A673 (cell line): Measurements from ENCODE around the gene GOLGA3. TPM values are rescaled to one million over a fixed set of nuclear protein-coding genes. Genes with fewer than 3 reads are reported as not detected.
"Not testable (repeated sequence)": the region's sequence is repeated elsewhere in the genome, so short reads cannot be mapped to it uniquely, and the experiment has no call there.

ENCODE experiments used
- BruUV-seq: library from RNA; stranded (reverse); fragments of 400-500 nt; replicated peaks from 2 replicates; lab custom pipeline; 2021; lab: Mats Ljungman, UMichigan
- CTCF ChIA-PET: fragments of 300-600 bp; sonication (Branson Sonifier 250); formaldehyde crosslinking; loops from one replicate; lab custom pipeline; 2022; ENCODE audit warnings: antibody characterized with exemption; lab: Charles Lee
- POLR2A ChIA-PET: fragments of 300-600 bp; sonication (Branson Sonifier 250); formaldehyde crosslinking; loops from one replicate; lab custom pipeline; 2022; ENCODE audit warnings: antibody characterized with exemption; ENCODE audit not compliant: low non-redundant PET; lab: Charles Lee
- DNase-seq: peaks from one replicate; pipeline ENCODE4 v3.0.0-alpha.2; 2015; ENCODE audit warnings: low spot score
- H3K27ac ChIP-seq: fragments of 200-600 bp; sonication (generic); 2 replicates; pipeline ENCODE4 v1.5.1; 2016; ENCODE audit warnings: mixed run types, low read depth, mild to moderate bottlenecking, mixed read lengths, antibody characterized with exemption, low read length; ENCODE audit not compliant: poor library complexity, severe bottlenecking
- H3K27me3 ChIP-seq: fragments of 200-600 bp; sonication (generic); replicated peaks from 2 replicates; pipeline ENCODE4 v1.6.1; 2017; ENCODE audit warnings: mixed run types, low read depth, mild to moderate bottlenecking, mixed read lengths, antibody characterized with exemption, low read length; ENCODE audit not compliant: insufficient read depth, poor library complexity
- H3K36me3 ChIP-seq: fragments of 200-600 bp; sonication (generic); 2 replicates; pipeline ENCODE4 v1.6.1; 2016; ENCODE audit warnings: mixed run types, mild to moderate bottlenecking, mixed read lengths, antibody characterized with exemption, low read length; ENCODE audit not compliant: insufficient read depth, poor library complexity, severe bottlenecking
- H3K4me1 ChIP-seq: fragments of 200-600 bp; sonication (generic); 2 replicates; pipeline ENCODE4 v1.6.1; 2017; ENCODE audit warnings: mixed run types, mild to moderate bottlenecking, mixed read lengths, antibody characterized with exemption, low read length; ENCODE audit not compliant: insufficient read depth, poor library complexity, severe bottlenecking
- H3K4me3 ChIP-seq: fragments of 200-600 bp; sonication (generic); 2 replicates; pipeline ENCODE4 v1.5.1; 2016; ENCODE audit warnings: low read depth, mixed run types, mild to moderate bottlenecking, mixed read lengths, low read length; ENCODE audit not compliant: poor library complexity, severe bottlenecking
- H3K9me3 ChIP-seq: fragments of 200-600 bp; sonication (generic); 2 replicates; pipeline ENCODE4 v1.6.1; 2016; ENCODE audit warnings: mixed run types, low read depth, mild to moderate bottlenecking, mixed read lengths, antibody characterized with exemption, low read length; ENCODE audit not compliant: poor library complexity, severe bottlenecking
- EZH2 ChIP-seq: fragments of 200-600 bp; sonication (generic); IDR thresholded peaks from 2 replicates; pipeline ENCODE4 v1.6.1; 2017; ENCODE audit warnings: borderline replicate concordance, low read depth, mild to moderate bottlenecking, mixed read lengths, antibody characterized with exemption, low read length; ENCODE audit not compliant: poor library complexity, severe bottlenecking
- intact Hi-C: fragments of 100-400 bp; cut with micrococcal nuclease; formaldehyde crosslinking; loops from one replicate; pipeline ENCODE4 v1.10.0; 2022; ENCODE audit not compliant: unreplicated experiment
- total RNA-seq: library from RNA; stranded (reverse); gene quantifications from 2 replicates; pipeline ENCODE4 v1.2.3, GENCODE V29; 2021
- TF ChIP-seq, protein P1 (sequence below): fragments of 300-800, 200-600 bp; sonication (generic); conservative IDR thresholded peaks from 2 replicates; pipeline ENCODE4 v1.5.1; 2017; ENCODE audit warnings: low read depth, mild to moderate bottlenecking, antibody characterized with exemption, low read length, moderate library complexity, mixed read lengths

Gene GOLGA3
- total RNA-seq, 1 experiment from 2014 or later, result 58.4 TPM

DNA sequence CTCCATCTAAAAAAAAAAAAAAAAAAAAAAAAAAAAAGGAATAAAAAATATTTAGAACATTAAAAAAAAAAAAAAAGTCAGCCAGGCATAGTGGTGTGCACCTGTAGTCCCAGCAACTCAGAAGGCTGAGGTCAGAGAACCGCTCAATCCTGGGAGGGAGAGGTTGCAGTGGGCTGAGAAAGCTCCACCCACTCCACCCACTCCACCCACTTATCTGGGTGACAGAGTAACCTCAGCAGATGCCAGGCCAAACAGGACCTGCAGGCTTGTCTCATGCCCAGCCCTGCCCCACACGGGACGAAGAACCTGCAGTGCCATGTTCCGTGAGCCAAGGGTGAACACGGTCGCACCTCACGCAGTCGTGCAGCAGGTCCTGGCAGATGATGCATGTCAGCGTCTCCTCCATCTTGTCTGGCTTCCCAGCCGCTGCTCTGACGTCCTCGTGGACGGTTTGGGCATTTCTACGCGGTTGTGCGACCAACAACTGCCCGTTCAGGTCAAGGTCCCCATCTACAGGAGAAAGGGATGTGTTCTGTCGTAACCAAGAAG lies 30.1 kb upstream of the GOLGA3 start:
- Histone ChIP-seq H3K27me3 (no peaks in the 10 kb centered on the region), H3K4me1 (no peaks in the 10 kb centered on the region), H3K27ac (no peak overlapping the region), H3K9me3 (no peaks in the 10 kb centered on the region), H3K4me3 (no peak overlapping the region), H3K36me3 (peaks cover 24% of the 10 kb centered on the region)
- intact Hi-C loops, result no loop called here
- DNase-seq, result no peak
- no peak for TF ChIP-seq EZH2
- TF ChIP-seq, protein P1, sequence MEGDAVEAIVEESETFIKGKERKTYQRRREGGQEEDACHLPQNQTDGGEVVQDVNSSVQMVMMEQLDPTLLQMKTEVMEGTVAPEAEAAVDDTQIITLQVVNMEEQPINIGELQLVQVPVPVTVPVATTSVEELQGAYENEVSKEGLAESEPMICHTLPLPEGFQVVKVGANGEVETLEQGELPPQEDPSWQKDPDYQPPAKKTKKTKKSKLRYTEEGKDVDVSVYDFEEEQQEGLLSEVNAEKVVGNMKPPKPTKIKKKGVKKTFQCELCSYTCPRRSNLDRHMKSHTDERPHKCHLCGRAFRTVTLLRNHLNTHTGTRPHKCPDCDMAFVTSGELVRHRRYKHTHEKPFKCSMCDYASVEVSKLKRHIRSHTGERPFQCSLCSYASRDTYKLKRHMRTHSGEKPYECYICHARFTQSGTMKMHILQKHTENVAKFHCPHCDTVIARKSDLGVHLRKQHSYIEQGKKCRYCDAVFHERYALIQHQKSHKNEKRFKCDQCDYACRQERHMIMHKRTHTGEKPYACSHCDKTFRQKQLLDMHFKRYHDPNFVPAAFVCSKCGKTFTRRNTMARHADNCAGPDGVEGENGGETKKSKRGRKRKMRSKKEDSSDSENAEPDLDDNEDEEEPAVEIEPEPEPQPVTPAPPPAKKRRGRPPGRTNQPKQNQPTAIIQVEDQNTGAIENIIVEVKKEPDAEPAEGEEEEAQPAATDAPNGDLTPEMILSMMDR, result no peak
- ChIA-PET POLR2A (no interaction called here), CTCF (no interaction called here)
- BruUV-seq, result no TSS peak

DNA sequence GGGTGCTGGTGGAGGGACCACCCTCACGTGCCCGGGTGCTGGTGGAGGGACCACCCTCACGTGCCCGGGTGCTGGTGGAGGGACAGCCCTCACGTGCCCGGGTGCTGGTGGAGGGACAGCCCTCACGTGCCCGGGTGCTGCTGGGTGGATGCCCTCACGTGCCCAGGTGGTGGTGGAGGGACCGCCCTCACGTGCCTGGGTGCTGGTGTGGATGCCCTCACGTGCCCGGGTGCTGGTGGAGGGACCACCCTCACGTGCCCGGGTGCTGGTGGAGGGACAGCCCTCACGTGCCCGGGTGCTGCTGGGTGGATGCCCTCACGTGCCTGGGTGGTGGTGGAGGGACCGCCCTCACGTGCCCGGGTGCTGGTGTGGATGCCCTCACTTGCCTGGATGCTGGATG lies 28.4 kb upstream of the GOLGA3 start:
- H3K4me3 ChIP-seq, DNase-seq, H3K27ac ChIP-seq, POLR2A ChIA-PET, H3K9me3 ChIP-seq, H3K27me3 ChIP-seq, BruUV-seq, H3K4me1 ChIP-seq, CTCF ChIA-PET, intact Hi-C loops: not testable (repeated sequence)
- H3K36me3 ChIP-seq, result peaks cover 26% of the 10 kb centered on the region

DNA sequence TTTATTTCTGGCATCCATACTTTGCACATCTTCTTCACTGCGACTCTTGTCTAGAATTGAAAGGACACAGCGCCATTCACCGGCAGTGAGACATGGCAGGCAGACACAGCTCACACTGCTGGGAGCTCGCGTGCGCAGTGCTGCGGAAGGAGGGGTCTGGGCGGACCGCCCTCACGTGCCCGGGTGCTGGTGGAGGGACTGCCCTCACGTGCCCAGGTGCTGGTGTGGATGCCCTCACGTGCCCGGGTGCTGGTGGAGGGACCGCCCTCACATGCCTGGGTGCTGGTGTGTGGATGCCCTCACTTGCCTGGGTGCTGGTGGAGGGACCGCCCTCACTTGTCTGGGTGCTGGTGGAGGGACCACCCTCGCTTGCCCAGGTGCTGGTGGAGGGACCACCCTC lies 27.9 kb upstream of the GOLGA3 start:
- no peak for TF ChIP-seq EZH2
- TF ChIP-seq, protein P1, result no peak

DNA sequence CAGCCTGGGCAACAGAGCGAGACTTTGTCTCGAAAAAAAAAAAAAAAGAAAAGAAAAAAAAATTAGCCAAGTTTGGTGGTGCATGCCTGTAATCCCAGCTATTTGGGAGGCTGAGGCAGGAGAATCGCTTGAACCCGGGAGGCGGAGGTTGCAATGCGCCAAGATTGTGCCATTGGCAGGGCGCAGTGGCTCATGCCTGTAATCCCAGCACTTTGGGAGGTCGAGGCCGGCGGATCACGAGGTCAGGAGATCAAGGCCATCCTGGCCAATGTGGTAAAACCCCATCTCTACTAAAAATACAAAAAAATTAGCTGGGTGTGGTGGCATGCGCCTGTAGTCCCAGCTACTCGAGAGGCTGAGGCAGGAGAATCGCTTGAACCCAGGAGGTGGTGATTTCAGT lies 26.5 kb upstream of the GOLGA3 start:
- H3K4me1 ChIP-seq, BruUV-seq, DNase-seq, intact Hi-C loops, H3K27me3 ChIP-seq, H3K27ac ChIP-seq, H3K9me3 ChIP-seq, H3K4me3 ChIP-seq, CTCF ChIA-PET, POLR2A ChIA-PET: not testable (repeated sequence)
- peaks cover 28% of the 10 kb centered on the region for H3K36me3 ChIP-seq

More for the DNA sequence above, 27.9 kb upstream of the GOLGA3 start:
- no peak for DNase-seq
- H3K9me3 ChIP-seq, result no peaks in the 10 kb centered on the region
- intact Hi-C loops, result no loop called here
- BruUV-seq, result no TSS peak
- no peaks in the 10 kb centered on the region for H3K4me1 ChIP-seq
- POLR2A ChIA-PET, result no interaction called here
- CTCF ChIA-PET, result no interaction called here
- no peak overlapping the region for H3K27ac ChIP-seq
- no peak overlapping the region for H3K4me3 ChIP-seq
- no peaks in the 10 kb centered on the region for H3K27me3 ChIP-seq
- peaks cover 26% of the 10 kb centered on the region for H3K36me3 ChIP-seq
